Measurements from ENCODE around the gene AGBL1.
"Not testable (repeated sequence)": the region's sequence is repeated elsewhere in the genome, so short reads cannot be mapped to it uniquely, and the experiment has no call there.

AGBL1 gene

GRCh38 chr15:86846036-86846435, 766.4 kb downstream of the AGBL1 start:
- DNase-seq, result no peak

DNA sequence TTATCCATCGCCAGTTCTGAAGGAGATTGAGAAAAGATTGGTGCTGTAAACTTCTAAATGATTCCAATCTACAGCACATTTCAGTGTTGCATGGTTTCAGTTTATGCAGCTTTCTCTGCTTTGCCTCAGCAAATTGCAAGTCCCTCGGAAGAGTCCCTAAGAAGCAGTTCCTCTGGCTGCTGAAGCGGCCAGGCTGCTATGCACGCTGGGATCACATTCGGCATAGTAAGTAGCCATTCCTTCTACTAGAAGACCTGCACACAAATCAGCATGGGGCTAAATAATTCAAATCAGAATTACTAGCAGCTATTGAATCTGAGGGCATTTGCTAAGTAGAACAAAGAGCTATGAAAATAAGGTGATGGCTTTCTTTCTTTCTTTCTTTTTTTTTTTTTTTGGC, 769.5 kb downstream of the AGBL1 start:
- DNase-seq, result no peak

DNA sequence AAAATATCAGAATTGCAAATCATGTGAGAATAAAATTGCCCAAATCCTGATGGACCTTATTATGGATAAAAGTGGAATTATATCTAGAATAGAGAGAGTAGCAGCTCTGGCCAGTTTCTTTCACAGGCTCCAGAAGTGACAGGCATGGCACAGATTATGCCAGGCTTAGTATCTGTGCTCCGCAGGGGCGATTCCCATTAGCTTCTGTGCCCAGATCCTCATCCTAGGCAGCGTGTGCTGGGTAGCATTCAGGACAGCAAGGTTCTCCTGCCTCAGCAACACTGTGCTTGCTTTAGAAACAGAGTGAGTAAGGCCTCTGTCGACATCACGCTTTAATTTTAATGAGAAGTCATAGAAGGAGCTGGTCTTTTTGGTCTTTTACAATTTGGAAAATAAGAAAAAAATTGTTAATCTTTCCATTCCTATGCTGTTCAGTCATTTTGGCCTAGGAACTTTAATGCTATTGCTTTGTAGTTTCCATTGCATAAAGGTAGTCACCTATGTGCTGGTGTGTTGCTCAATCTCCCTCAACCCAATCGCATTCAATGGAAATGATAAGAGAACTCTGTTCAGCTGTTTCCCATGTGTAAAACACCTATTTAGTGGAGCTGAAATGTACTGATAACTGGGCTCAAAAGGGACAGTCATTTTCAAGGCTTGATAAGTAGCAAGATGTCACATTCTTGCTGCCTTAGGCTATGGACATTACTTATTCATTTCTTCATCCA, 770.1 kb downstream of the AGBL1 start:
- DNase-seq, result no peak

DNA sequence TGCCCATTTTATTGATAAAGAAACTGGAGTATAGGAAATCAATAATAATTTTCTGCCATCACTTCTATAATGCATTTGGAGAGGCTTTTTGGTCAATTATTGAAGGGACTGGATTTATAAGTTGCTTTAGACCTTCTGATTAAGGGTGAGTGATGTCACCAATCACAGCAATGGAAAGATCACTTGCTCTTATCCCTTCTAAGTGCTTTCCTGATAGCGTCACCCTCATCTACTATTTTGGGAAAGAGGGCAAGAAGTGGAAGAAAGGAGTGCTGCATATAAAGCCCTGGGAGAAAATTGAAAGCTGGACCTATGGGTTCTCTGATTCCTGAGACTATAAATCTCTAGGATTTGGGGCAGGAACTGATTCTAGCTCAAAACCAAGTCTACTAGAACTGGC, 771.3 kb downstream of the AGBL1 start:
- no peak for DNase-seq

GRCh38 chr15:86852741-86853140, 773.1 kb downstream of the AGBL1 start:
- no peak for DNase-seq

DNA sequence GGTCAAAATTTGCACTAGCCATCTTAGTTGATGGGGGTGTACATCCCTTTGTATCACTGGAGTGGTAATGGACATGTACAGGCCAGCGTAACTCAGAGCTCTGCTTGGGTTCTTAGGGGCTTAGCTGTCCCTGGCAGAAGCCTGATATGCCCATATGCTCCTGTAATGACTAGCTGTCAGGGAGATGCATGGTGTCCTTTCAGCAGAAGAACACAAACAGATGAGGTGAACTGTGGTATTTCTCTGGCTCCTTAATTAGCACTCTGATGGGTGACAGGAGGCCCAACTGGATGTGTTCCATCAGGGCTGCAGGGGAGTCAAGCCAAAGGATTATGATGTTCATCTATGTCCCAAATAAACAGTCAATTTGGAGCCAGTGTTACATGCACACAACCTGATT, 774.5 kb downstream of the AGBL1 start:
- DNase-seq, result no peak

GRCh38 chr15:86855307-86856291, 775.9 kb downstream of the AGBL1 start:
- DNase-seq, result no peak

- no peak for DNase-seq
These were observed 778.0 kb downstream of the AGBL1 start for GRCh38 chr15:86857701-86858100.

GRCh38 chr15:86863226-86863915, 783.7 kb downstream of the AGBL1 start:
- DNase-seq, result no peak

DNA sequence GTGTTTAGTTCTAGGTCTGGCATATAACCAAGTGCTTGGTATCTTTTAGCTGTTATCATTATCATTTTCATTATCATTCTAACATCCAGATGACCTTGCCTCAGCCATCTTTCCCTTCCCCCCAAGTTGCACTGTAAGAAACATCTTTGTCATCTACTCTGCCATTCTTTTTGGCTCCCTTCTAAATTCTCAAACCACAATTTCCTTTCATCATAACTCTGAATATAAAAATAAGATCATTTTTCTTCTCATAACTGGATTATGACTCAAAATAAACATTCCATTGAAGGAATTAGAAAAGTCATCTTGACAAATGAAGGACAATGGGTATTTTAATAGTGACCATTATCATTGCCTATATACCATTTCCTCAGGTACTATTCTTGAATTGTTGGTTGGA, 786.2 kb downstream of the AGBL1 start:
- DNase-seq, result no peak

DNA sequence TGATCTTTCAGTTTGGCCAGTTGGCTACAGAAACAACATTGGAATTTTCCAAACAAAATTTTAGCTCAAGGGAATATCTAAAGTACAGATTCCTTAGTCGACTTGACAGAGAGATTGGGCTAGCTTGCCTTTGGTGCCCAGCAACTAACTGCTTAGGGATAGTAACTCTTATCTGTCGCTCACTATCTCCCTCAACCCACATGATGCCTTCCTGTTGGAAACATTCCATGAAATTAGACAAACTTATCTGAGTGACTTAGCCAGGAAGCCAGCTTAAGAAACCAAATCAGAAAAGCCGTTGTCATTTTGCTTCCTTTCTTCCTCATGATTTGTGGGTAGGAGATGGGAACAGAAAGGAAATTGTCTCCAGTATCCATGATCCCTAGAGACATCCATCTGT, 791.2 kb downstream of the AGBL1 start:
- DNase-seq, result no peak

DNA sequence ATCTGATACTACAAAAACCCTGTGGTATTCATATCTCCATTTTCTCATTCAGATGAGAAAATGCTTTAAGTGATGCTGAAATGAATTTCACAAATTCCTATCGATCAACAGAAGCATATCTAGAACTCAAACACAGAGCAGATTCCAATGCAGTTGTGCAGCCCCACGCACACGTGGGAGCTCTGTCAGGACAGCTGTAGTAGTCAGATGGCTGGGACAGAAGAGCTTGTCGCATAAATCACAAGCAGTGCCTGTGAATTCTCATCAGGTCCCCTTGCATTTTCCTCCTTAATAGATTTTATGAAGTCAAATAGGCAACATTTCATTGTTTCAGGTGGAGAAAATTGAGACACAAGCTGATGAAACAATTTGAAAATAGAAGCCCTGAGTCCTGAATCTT, 792.3 kb downstream of the AGBL1 start:
- no peak for DNase-seq

DNA sequence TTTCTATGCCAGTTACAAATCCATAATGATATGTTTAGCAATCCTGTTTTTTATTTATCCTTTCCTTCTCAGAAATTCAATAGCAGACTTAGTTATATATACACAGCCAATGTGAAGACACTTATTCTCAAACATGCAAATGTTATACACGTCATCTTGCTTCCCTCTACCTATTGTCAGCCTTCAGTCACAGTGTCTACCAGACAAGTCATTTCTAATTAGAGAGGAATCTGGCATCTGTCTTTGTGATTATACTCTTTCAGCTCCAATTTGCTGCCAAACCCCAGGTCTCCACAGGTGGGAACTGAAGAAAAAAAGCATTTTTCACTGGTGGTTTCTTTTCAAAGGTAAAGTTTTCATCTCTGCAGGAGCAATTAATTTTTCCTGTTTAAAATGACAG, 793.1 kb downstream of the AGBL1 start:
- no peak for DNase-seq

- no peak for DNase-seq
These were observed 795.4 kb downstream of the AGBL1 start for GRCh38 chr15:86875067-86875466.

GRCh38 chr15:86876387-86876944, 796.8 kb downstream of the AGBL1 start:
- DNase-seq, result no peak

- no peak for DNase-seq
These were observed 797.5 kb downstream of the AGBL1 start for GRCh38 chr15:86877171-86877631.

DNA sequence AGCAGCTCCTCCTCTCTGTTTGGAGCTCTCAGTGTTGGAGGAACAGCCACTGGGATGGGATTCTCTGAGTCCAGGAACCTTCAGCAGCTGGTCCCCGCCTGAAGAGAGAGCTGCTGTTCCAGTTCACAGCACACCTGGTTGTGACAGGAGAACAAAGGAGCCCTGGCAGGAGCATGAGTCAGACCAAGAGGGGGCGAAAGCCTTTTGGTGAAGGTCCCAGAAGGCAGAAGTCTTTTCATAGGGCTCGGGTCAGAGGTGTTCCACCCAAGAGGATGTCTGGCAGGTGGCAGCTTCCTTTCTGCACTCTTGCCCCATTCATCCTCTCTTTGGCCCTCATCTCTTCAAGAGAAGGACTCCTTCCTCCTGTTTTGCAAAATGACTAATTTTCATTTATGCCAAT, 799.2 kb downstream of the AGBL1 start:
- DNase-seq, result not testable (repeated sequence)

DNA sequence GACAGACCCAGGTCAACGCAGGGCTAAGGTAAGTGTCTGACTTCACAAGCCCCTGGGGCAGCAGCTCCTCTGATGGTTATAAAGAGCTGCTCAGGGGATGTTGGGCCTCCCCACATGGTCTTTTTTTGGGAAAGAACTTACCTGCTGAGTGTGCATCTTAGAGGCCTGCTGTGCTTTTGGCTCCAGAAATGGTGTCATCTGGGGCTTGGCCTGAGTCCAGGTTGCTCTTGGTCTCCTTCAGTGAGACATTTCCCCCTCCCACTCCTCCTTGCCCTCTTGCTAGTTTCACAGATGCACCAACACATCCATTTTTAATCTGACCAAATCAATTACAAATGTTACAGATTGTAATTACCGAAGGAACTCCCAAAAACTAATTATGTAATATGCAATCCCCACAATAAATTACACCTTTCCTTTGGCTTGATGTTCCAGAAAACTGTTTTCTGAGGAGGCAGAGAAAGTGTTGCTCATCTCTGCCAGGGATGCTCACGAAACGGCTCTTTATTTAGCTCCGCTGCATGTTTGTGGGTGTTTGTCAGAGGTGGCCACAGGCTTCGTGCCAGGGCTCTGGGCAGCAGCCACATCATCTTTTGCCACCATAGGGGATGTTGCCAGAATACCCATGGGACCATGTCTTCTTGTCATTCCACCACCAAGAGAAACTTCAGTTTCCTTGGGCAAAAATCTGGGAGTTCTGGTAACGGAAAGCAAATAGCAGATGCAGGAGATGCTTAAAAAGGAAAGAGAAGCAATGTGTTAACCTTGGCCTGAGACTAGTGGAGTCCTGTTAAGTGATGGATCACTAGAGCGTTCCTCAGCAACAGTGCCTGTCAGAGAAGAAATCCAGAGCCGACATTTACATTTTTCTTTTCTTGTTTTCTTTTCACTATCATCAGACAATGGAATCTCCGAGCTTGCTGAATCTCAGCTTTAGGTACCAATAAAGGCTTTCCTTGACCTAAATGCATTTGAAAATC, 799.9 kb downstream of the AGBL1 start:
- no peak for DNase-seq

DNA sequence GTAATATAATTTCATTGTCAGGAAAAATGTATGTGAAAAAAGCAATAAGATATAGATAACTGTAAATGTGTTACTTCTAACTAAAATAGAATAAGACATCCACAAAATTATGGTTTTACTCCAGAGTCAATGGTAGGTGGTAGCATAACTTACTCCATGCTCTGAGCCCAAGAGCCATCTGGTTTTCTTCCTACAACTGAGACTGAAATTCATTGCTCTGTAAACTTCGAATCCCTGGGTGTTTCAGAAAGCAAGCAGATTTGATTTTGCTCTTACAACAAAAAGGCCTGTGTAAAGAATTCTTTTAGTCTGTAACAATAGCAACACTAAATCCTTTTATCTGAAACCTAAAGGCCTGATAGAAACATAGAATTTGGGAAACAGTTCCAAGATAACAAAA, 805.9 kb downstream of the AGBL1 start:
- no peak for DNase-seq

DNA sequence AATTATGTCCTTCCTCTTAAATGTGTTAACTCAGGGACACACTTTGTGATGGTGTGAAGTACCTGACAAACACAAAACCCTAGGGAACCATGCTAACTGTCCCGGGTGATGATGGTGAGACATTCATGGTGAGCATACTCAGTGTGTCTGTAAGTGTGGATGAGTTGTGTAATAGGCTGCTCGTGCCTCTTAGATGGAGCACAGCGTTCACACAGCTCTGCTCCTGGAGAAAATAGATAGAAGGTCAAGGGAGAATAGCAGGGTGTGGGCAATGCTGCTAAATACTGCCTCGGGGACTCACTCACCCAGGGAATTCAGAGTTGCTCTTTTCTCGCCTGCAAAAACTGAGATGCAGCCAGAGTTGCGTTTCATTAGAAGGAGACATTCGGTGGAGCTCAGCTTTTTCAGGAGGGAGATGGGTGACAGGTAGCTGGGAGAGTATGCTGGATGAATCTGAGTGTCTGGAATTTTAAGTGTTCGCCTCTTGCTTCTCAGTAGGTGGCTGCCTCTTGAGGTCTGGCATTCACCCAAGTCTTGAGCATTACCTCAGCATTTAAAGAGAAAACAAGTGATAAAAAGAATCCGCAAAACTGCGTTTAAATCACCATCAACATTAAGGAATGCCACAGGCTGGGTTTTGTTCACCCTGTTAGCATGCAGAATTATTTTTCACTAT, 813.2 kb downstream of the AGBL1 start:
- no peak for DNase-seq

DNA sequence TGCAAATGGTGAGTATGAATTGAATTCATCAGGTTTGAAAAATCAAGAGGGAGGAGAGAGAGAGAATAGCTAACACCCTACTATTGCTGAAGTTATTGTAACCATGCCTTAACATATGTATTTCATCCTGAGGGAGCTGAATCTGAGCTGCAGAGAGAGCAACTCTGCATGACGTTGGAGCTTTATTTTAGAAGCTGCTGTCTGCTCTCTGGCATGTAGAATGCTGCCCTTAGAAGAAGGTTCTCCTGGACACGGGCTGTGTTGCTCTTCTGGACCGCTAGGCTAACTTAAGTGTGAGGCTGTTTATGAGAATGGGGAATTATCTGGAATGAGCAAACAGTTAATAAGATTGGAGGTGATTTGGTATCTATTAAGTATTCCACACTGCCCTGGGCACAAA, 814.6 kb downstream of the AGBL1 start:
- no peak for DNase-seq
